HG03442 (cell line): Measurements from ENCODE around the gene AUTS2.

Experiments
- ATAC-seq: cut with Tn5 transposase; IDR thresholded peaks from one replicate; pipeline ENCODE4 v1.9.1; 2021; ENCODE audit warnings: mild to moderate bottlenecking, moderate library complexity; ENCODE audit not compliant: unreplicated experiment

AUTS2 gene

DNA sequence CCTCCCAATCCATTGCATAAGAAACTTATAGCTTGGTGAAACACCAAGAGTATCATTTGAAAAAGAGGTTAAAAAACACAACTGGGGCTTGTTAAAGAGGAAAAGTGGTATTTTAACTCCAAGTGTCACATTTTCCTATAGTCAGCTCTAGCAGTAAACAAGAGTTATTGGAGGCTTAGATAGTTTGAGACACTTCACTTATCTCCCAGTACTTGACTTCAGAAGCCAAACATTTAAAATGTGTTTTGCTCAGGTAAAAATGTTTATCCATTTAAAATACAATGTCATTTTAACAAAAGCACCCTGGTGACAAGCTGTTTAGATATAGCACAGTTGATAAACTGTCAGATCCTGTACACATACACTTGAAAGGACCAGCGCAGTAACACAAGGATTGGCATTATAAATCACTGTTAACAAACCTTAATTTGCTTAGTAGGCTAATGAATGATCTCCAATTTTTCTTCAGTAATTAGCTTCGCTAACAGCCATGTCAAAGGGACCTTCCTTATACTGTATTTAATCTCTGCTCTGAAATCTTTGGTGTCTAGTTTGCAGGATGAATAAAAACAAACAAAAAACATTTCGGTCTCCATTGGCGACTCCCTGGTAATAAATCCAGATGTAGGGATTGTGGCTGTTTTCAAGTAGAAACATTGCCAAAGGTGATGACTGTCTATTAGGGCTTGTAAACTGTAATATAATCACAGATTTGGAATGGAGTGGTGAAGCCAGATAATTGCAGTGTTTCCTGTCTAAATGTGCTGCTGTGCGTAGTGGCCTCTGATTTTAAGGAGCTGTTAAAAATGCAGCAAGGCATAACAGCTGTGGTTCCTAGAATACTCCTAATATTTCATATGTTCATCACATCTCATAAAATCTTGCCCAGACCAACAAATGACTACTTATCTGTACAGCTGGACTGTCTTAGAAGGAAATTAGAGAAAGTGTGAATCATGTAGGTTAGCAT lies 545.1 kb downstream of the AUTS2 start:
- ATAC-seq = no peak

- ATAC-seq = no peak
Observed at GRCh38 chr7:70148997-70149396, 550.7 kb downstream of the AUTS2 start.

DNA sequence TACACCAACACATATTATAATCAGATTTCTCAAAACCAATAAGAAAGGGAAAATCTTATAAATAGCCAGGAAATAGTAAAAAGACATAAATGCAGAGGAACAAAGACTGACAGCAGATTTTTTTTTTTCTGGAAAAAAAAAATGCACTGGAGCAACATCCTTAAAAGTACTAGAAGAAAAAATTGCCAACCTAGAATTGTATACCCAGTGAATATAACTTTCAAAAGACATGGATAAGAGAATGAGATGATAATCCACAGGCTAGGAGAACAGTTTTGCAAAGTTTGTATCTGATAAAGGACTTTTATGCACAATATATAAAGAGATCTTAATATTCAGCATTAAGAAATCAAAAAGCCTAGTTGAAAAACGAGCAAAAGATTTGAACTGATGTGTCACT lies 554.0 kb downstream of the AUTS2 start:
- ATAC-seq = no peak

GRCh38 chr7:70153933-70154332 lies 555.7 kb downstream of the AUTS2 start:
- ATAC-seq = no peak

DNA sequence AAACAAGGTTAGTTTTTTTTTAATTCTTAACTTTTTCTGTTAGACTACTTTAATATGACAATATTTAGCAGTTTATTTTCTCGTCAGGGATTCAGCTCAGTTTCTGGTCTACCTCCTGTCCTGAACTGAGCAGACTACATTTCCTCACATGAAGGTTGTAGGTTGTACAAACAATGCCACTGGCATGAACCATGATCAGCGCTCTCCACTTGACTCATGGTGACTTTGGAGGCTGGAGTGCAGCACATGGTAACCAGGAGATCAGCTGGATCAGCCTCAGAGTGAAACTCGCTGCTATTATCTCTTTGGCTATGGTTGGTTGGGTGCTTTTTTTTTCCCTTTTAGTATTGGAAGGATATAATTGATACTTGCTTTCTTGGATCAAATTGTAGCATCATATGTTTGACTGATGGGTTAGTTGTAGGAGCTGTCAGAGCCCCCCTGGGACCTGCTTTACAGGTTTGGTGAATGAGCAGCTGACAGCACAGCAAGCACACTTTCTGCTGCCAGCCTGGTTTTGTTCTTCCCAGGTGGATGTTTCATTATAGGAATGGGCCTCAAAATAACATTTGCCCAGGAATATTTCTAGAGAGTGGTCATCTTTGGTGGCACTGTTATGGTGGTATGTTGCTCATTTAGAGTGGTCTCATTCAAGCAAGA lies 556.4 kb downstream of the AUTS2 start:
- no peak for ATAC-seq

DNA sequence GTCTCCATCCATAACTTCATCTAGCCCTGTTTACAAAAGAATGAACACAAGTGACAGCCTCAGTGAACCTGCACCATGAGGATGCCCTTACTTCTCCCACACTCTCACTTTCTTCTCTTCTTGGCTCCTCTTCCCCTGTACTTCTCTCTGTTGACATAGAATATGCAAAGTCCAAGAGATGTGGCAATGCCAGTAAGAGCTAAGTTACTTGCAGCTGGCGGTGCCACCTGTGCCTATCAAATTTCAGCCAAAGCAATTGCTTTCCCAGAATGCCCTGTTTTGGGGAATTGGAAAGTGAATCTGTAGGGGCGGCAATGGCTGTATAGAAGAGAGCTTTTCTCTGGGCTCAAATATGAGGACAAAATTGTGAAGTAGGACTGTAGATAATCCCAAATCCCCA lies 557.8 kb downstream of the AUTS2 start:
- ATAC-seq = no peak

GRCh38 chr7:70159121-70159520 lies 560.8 kb downstream of the AUTS2 start:
- ATAC-seq = no peak

DNA sequence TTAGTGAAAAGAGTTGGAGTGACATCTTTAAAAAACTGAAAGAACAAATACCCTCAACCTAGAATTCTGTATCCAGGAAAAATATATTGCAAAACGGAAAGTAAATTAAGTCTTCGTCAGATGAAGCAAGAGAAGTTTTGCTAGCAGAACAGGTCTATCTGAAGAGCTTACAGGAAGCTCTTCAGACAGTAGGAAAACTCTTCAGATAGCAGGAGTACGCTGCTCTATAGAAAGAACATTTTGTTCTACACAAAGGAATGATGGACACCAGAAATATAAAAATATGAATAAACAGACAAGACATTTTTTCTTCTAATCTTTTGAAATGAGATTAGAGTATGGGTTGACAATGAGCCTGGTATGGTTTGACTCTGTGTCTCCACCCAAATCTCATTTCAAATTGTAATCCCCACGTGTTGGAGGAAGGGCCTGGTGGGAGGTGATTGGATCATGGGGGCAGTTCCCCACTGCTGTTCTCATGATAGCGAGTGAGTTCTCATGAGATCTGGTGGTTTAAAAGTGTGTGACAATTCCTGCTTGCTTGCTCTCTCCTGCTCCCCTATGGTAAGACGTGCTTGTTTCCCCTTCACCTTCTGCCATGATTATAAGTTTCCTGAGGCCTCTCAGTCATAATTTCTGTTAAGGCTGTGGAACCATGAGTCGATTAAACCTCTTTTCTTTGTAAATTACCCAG lies 567.3 kb downstream of the AUTS2 start:
- ATAC-seq = no peak

DNA sequence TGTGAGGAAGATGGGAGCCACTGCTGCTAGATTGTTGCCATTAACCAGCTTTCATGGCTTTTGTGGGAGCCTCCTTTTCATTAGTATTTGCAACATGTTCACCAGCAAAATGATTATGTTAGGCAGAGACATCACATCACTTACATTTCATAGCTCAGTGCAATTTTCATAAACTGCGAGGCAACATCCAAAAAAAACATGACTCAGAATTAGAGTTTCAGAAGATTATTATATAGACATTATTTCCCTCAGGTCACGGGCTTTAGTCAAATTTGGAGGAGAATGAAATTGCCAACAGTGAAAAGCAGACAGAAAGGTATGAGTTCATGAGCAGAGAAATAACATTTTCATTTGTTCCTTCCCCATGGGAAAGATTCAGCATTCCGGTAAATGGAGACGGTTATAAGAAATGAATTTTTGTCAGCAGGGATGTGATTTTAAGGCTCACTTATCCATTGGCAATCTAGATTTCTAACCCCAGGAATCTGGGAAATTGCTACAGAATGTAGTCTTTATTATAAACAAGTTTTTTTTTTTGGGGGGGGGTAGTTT lies 573.2 kb downstream of the AUTS2 start:
- ATAC-seq = no peak

DNA sequence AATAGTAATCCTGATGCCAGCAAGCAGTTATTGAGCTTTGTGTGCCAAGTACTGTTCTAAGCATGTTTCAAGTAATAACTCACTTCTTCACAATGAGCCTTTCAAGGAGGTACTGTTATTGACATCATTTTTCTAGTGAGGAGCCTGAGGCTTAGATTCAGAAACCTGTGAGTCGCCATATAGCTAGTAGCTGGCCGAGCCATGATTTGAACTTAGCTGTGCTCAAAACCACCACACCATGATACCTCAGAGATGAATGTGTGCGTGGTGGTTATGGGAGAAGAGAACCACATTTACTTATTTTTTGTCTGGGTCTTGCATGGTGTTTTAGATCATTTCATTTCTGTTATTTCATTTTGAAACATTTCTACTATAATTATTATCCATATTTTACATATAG lies 578.9 kb downstream of the AUTS2 start:
- ATAC-seq = no peak

DNA sequence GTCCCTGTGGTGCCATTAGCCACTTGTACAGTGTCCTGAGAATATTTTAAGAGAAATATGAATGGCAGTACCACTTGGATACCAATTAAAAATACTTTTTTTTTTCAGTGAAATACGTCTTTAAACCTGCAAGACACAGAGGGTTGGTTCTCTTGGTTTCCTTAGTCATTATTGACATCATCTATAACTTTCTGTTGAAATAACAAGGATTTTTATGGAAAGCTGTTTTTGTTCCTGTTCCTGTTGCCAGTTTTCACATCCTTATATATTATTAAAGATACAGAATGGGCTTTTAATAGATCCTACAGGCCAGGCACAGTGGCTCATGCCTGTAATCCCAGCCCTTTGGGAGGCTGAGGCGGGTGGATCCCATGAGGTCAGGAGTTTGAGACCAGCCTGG lies 579.9 kb downstream of the AUTS2 start:
- no peak for ATAC-seq

GRCh38 chr7:70178787-70179186 lies 580.5 kb downstream of the AUTS2 start:
- ATAC-seq = no peak

DNA sequence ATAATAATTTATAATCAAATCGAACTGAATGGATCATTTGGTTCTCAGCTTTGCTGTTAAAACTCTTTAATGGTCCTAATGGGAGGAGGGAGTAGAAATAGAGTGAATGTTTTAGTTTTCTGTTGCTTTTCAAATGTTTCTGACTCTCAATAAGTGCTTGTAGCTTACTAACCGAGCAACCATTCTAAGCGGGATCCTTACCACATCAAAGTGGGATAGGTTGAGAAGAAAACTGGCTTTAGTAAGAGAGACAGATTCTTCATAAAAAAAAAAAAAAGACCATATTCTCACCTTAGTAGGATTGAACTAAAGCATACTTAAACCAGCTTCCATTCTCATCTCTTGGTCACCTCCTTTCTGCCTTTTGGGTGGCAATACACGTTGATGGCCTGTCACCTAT lies 584.2 kb downstream of the AUTS2 start:
- ATAC-seq = no peak

DNA sequence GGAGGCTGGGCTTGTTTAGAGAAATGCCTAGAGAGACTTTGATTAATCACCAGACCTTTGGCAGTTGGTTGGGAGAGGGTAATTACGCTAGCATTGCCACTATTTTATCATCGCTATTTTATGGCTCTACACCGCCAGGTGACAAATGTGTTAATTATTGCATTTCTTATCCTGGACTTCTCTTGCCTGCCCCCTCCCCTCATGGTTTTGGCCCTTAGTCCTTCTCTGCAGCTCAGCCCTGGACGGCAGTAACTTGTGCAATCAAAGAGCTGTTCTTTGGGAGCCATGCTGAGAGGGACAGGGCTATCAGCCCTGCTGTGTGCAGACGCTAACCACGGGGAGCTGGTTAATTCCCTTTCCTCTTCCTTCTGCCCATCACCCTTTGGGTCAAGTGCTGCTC lies 585.0 kb downstream of the AUTS2 start:
- ATAC-seq = no peak

DNA sequence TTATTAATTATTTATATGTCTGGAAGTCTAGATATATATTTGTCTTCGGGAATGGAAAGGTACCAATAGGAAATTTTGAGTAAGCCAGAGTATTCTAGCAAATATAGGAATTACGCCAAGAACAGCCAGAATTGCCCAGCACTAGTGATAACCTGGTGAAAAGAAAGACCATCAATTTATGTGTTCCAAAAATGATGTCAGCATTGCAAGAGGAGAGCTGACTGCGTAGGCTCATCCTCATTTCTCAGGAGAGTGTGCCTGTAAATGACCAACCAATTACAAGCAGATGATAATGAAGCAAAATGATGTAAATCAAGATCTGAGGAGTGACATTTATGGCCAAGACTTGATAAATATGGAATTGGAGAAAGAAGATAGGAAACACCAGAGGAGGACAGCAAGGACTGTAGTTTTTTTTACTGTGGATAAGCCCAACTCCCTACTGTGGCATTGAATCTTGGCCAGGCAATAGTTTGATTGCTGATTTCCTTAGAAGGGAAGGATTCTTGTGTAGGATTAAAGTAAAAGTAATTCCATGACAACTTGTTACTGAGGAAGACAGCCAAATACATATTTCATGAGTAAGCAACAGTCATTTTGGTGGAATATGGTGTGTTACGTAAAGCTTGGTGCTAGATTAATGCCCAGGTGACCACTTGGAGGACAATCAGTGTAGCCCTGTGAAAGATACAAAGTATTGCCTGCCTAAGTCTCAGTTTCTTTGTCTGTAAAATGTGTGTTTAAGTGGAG lies 590.8 kb downstream of the AUTS2 start:
- ATAC-seq = no peak

GRCh38 chr7:70189776-70190175 lies 591.5 kb downstream of the AUTS2 start:
- ATAC-seq = no peak

DNA sequence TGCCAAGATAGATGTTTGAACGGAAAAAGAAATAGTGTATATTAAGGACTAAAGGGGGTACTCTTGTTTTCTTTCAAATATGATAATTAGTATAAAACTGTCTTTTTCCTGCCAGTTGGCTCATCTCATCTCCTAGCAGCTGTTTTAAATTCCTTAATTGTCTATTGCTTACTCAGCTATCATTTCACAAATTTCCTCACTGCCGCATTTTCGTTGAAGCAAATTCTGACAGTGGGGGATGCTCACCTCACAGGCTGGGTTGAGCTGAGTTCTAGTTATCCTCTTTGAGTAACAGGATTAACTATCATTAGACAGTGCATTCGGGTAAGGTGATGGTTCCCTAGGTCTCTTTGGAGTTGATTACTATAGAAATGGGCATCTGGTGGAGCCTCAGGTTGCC lies 592.0 kb downstream of the AUTS2 start:
- ATAC-seq = no peak

DNA sequence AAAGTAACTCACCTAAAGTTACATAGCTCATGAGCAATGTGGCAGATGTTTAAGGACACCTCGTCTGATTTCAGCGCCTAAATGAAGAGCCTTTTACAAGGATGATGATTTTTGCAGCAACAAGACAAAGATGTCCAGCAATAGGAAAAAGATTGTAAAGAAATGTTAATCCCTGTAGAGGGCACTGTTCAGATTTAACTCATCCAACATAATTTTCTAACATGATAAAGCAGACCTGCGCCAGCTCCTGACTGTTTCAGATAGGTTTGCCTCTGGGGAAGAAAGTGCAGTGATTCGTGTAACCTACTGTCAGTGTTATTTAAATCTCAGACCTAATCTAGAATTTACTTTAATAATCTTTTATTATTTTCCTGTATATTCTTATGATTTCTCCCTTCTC lies 595.2 kb downstream of the AUTS2 start:
- no peak for ATAC-seq

GRCh38 chr7:70208236-70209063 lies 610.2 kb downstream of the AUTS2 start:
- no peak for ATAC-seq
